Stimulated activated memory B cell treated with anti-CD40 and anti-IgM and Interleukin-4, amounts not matched to agents 10 μg/mL and 1 μg/mL and 100 μg/mL, for 72 hours (primary cell): ENCODE data around the gene DNAI1.
A peak's percentile ranks its signal among the peaks of the same experiment; 100 is the strongest.
"Not testable (repeated sequence)": the region's sequence is repeated elsewhere in the genome, so short reads cannot be mapped to it uniquely, and the experiment has no call there.

ENCODE experiments used
- ATAC-seq: fragments of 150-1000 bp; cut with Tn5 transposase; 2 replicates; pipeline ENCODE4 v1.10.0; 2021
- H3K27ac Mint-ChIP-seq: one replicate; pipeline ENCODE4 v1.8.0; 2022; ENCODE audit warnings: mild to moderate bottlenecking, mixed read lengths
- H3K27me3 Mint-ChIP-seq: one replicate; pipeline ENCODE4 v1.8.0; 2022; ENCODE audit warnings: mixed read lengths
- H3K36me3 Mint-ChIP-seq: one replicate; pipeline ENCODE4 v1.8.0; 2022; ENCODE audit warnings: mixed read lengths
- H3K4me1 Mint-ChIP-seq: one replicate; pipeline ENCODE4 v1.8.0; 2022; ENCODE audit warnings: mixed read lengths
- H3K4me3 Mint-ChIP-seq: one replicate; pipeline ENCODE4 v1.8.0; 2022; ENCODE audit warnings: mild to moderate bottlenecking, moderate library complexity, mixed read lengths
- H3K9me3 Mint-ChIP-seq: one replicate; pipeline ENCODE4 v1.8.0; 2022; ENCODE audit warnings: mixed read lengths

DNAI1 gene

DNA sequence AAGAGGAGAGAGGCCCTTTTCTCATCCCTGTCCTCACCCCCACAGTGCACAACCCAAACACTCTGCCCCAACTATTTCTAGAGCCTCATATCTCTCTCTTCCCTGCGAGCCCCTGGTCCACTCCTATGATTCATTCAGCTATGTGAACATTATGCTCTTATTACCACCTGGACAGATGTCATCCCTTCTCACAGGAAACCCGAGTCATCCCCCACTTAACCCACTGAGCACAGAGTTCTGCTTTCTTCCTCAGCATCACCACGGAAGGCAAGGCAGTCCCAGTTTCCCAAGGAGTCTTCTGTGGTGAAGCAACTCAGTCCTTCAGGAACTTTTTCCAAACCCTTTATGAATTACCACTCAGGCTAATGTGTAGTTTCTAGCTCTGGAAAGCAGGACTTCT, 1.3 kb downstream of the DNAI1 start:
- Mint-ChIP-seq H3K27me3 (peaks cover 9% of the 10 kb centered on the region), H3K4me3 (no peak overlapping the region), H3K9me3 (no peaks in the 10 kb centered on the region), H3K27ac (no peak overlapping the region), H3K36me3 (no peaks in the 10 kb centered on the region), H3K4me1 (peaks cover 31% of the 10 kb centered on the region)
- no peak for ATAC-seq

DNA sequence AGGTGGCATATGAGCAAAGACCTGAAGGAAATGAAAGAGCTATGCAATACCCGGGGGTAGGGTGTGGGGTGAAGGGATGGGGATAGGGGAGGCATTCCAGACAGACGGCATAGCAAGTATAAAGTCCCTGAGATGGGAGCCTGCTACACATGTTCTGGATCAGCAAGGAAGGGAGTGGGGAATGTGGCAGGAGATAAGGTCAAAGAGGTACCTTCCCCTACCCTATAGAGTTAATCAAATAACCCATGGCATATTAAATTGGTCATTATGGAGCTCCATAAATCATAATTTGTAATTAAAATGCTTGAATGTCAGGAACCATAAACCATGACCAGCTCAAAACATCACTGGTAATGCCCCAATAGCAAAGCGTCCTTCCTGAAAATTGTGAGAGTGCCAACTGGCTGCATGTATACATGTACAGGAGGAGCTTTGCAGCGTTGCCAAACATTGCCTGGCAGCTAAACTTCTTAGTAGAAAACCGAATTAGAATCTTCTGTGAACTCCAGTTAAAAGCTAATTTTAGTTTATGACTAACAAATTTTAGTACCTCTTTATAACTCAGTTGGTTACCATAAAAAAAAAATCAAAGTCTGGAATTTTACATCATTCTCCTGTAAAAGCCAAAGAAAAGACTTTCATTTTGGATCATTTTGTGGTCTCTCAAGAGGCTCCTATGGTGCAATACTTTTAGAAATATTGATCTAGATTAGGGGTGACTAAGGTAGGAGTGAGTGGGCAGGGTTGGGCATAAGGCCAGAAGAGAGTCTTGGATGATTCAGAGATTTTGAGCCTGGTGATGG, 4.7 kb downstream of the DNAI1 start:
- peaks cover 17% of the 10 kb centered on the region for H3K4me1 Mint-ChIP-seq
- peaks cover 9% of the 10 kb centered on the region for H3K27me3 Mint-ChIP-seq
- H3K4me3 Mint-ChIP-seq, result no peak overlapping the region
- H3K9me3 Mint-ChIP-seq, result no peaks in the 10 kb centered on the region
- no peak overlapping the region for H3K27ac Mint-ChIP-seq
- no peaks in the 10 kb centered on the region for H3K36me3 Mint-ChIP-seq
- ATAC-seq, result no peak

- Mint-ChIP-seq H3K27me3 (peaks cover 9% of the 10 kb centered on the region), H3K27ac (no peak overlapping the region), H3K36me3 (no peaks in the 10 kb centered on the region), H3K4me3 (no peak overlapping the region), H3K4me1 (peaks cover 14% of the 10 kb centered on the region), H3K9me3 (no peaks in the 10 kb centered on the region)
- ATAC-seq, result no peak
These were observed 5.3 kb downstream of the DNAI1 start for GRCh38 chr9:34463901-34464232.

- ATAC-seq, result no peak
- no peak overlapping the region for H3K4me3 Mint-ChIP-seq
- peaks cover 6% of the 10 kb centered on the region for H3K4me1 Mint-ChIP-seq
- H3K36me3 Mint-ChIP-seq, result no peaks in the 10 kb centered on the region
- peaks cover 2% of the 10 kb centered on the region for H3K27me3 Mint-ChIP-seq
- H3K27ac Mint-ChIP-seq, result no peak overlapping the region
- no peaks in the 10 kb centered on the region for H3K9me3 Mint-ChIP-seq
These were observed 6.0 kb downstream of the DNAI1 start for GRCh38 chr9:34464571-34464970.

DNA sequence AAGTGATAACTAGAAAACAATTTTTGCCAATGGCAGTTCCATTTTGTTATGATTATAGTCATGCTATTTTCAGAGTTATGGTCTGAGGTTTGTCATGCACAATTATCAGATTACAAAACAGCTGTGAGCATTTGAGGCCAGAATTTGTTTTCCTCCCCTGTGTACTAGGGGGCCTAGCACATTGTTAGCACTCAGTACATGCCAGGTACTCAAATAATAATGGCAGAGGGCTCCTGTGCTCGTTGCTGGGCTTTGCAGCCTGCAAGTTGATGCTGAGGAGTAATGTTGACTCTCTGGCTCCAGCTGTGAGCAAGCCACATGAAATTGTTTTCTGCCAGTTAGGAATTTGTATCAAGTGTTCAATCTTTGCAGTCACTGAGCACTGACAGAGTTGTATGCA, 6.9 kb downstream of the DNAI1 start:
- H3K9me3 Mint-ChIP-seq, result no peaks in the 10 kb centered on the region
- no peak overlapping the region for H3K4me3 Mint-ChIP-seq
- no peaks in the 10 kb centered on the region for H3K4me1 Mint-ChIP-seq
- no peak overlapping the region for H3K27ac Mint-ChIP-seq
- no peaks in the 10 kb centered on the region for H3K27me3 Mint-ChIP-seq
- H3K36me3 Mint-ChIP-seq, result no peaks in the 10 kb centered on the region
- no peak for ATAC-seq

GRCh38 chr9:34475097-34475496, 16.5 kb downstream of the DNAI1 start:
- H3K27ac Mint-ChIP-seq, result no peak overlapping the region

GRCh38 chr9:34477541-34477940, 18.9 kb downstream of the DNAI1 start:
- no peaks in the 10 kb centered on the region for H3K4me1 Mint-ChIP-seq
- peaks cover 20% of the 10 kb centered on the region for H3K27me3 Mint-ChIP-seq
- H3K9me3 Mint-ChIP-seq, result no peaks in the 10 kb centered on the region
- no peak overlapping the region for H3K27ac Mint-ChIP-seq
- no peak overlapping the region for H3K4me3 Mint-ChIP-seq
- no peaks in the 10 kb centered on the region for H3K36me3 Mint-ChIP-seq
- ATAC-seq, result no peak

More at GRCh38 chr9:34475097-34475496, 16.5 kb downstream of the DNAI1 start:
- Mint-ChIP-seq H3K4me3 (no peak overlapping the region), H3K4me1 (no peaks in the 10 kb centered on the region), H3K36me3 (no peaks in the 10 kb centered on the region), H3K9me3 (no peaks in the 10 kb centered on the region), H3K27me3 (peaks cover 20% of the 10 kb centered on the region)
- ATAC-seq, result no peak

DNA sequence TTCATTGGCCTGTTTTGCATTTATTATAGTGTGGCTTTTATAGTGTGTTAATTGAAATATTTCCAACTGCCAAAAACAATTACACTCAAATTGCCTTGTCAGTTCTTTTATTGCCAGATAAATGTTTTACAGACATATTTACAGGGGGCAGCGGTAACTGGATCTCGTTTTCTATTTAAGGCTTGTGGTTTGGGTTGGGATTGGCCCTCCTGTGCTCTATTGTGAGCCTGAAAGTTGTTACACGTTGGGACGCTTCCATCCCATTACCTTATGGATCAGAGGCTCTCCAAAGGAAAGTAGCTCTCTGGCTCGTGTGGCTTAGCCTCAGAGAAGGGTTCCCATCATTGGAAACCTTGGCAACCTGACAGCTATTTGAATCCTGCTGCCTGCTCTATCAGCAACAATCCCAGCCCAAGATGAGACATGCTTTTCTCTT, 20.8 kb downstream of the DNAI1 start:
- Mint-ChIP-seq H3K27me3 (peaks cover 20% of the 10 kb centered on the region), H3K4me1 (no peaks in the 10 kb centered on the region), H3K36me3 (no peaks in the 10 kb centered on the region), H3K27ac (no peak overlapping the region), H3K4me3 (no peak overlapping the region), H3K9me3 (no peaks in the 10 kb centered on the region)
- ATAC-seq, result no peak

GRCh38 chr9:34481620-34482019, 23.0 kb downstream of the DNAI1 start:
- H3K4me3 Mint-ChIP-seq, H3K9me3 Mint-ChIP-seq, H3K27ac Mint-ChIP-seq, H3K4me1 Mint-ChIP-seq, H3K36me3 Mint-ChIP-seq, ATAC-seq: not testable (repeated sequence)
- H3K27me3 Mint-ChIP-seq, result peaks cover 13% of the 10 kb centered on the region

DNA sequence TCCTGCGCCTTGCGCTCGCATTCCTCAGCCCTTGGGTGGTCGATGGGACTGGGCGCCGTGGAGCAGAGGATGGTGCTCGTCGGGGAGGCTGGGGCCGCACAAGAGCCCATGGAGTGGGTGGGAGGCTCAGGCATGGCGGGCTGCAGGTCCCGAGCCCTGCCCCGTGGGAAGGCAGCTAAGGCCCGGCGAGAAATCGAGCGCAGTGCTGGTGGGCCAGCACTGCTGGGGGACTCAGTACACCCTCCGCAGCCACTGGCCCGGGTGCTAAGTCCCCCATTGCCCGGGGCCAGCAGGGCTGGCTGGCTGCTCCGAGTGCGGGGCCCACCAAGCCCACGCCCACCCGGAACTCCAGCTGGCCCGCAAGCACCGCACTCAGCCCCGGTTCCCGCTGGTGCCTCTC, 24.1 kb downstream of the DNAI1 start:
- H3K9me3 Mint-ChIP-seq, H3K36me3 Mint-ChIP-seq, H3K4me3 Mint-ChIP-seq, H3K4me1 Mint-ChIP-seq, H3K27ac Mint-ChIP-seq, H3K27me3 Mint-ChIP-seq, ATAC-seq: not testable (repeated sequence)

- no peak for ATAC-seq
- Mint-ChIP-seq H3K4me3 (no peak overlapping the region), H3K27ac (no peak overlapping the region), H3K36me3 (no peaks in the 10 kb centered on the region), H3K4me1 (peaks cover 7% of the 10 kb centered on the region), H3K27me3 (peaks cover 23% of the 10 kb centered on the region), H3K9me3 (no peaks in the 10 kb centered on the region)
These were observed 26.1 kb downstream of the DNAI1 start for GRCh38 chr9:34484678-34485077.

GRCh38 chr9:34485822-34486221, 27.2 kb downstream of the DNAI1 start:
- no peaks in the 10 kb centered on the region for H3K36me3 Mint-ChIP-seq
- ATAC-seq, result no peak
- H3K27me3 Mint-ChIP-seq, result peaks cover 35% of the 10 kb centered on the region
- H3K4me3 Mint-ChIP-seq, result no peak overlapping the region
- no peak overlapping the region for H3K27ac Mint-ChIP-seq
- no peaks in the 10 kb centered on the region for H3K9me3 Mint-ChIP-seq
- H3K4me1 Mint-ChIP-seq, result peaks cover 7% of the 10 kb centered on the region

DNA sequence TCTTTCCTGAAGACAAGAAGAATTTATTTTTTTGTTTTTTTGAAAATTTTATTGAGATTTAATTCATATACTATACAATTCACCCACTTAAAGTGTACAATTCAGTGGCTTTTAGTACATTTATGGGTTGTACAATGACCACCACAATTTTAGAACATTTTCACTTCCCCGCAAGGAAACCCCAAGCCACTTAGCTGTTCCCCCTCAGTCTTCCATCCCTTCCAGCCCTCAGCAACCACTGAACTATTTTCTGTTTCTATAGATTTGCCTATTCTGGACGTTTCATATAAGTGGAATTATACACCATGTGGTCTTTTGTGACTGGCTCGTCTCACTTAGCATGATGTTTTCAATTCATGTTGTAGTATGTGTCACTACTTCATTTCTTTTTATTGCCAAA, 28.0 kb downstream of the DNAI1 start:
- Mint-ChIP-seq H3K27me3 (peaks cover 42% of the 10 kb centered on the region), H3K27ac (no peak overlapping the region), H3K4me1 (peaks cover 7% of the 10 kb centered on the region), H3K9me3 (no peaks in the 10 kb centered on the region), H3K36me3 (no peaks in the 10 kb centered on the region), H3K4me3 (no peak overlapping the region)
- peak; percentile 56 for ATAC-seq

DNA sequence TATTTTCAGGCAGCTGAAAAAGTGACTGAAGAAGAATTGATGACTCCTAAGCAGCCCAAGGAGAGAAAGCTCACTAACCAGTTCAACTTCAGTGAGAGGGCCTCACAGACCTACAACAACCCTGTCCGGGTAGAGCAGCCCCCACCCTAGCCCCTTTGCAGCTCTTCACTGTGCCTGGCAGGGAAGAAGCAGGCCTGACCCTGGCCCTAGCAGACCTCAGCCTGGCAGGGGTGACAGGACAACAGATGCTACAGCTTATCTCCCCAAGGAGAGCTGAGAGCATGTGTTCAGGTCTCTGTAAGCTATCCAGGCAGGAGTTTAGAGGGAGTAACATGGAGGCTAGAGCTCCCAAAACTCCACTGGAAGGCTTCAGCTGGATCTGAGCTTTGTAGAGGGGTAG, 31.8 kb downstream of the DNAI1 start:
- no peak for ATAC-seq

GRCh38 chr9:34490760-34491159, 32.2 kb downstream of the DNAI1 start:
- Mint-ChIP-seq H3K36me3 (no peaks in the 10 kb centered on the region), H3K27ac (no peak overlapping the region), H3K27me3 (peaks cover 69% of the 10 kb centered on the region), H3K4me1 (peaks cover 7% of the 10 kb centered on the region), H3K4me3 (no peak overlapping the region), H3K9me3 (no peaks in the 10 kb centered on the region)
- peak; percentile 5 for ATAC-seq

More for the DNA sequence above, 31.8 kb downstream of the DNAI1 start:
- H3K36me3 Mint-ChIP-seq, result no peaks in the 10 kb centered on the region
- H3K4me3 Mint-ChIP-seq, result no peak overlapping the region
- H3K27me3 Mint-ChIP-seq, result peaks cover 69% of the 10 kb centered on the region
- H3K27ac Mint-ChIP-seq, result no peak overlapping the region
- peaks cover 7% of the 10 kb centered on the region for H3K4me1 Mint-ChIP-seq
- no peaks in the 10 kb centered on the region for H3K9me3 Mint-ChIP-seq

GRCh38 chr9:34491596-34491995, 33.0 kb downstream of the DNAI1 start:
- peaks cover 3% of the 10 kb centered on the region for H3K4me1 Mint-ChIP-seq
- no peaks in the 10 kb centered on the region for H3K36me3 Mint-ChIP-seq
- no peak for ATAC-seq
- no peaks in the 10 kb centered on the region for H3K9me3 Mint-ChIP-seq
- no peak overlapping the region for H3K4me3 Mint-ChIP-seq
- no peak overlapping the region for H3K27ac Mint-ChIP-seq
- H3K27me3 Mint-ChIP-seq, result peaks cover 69% of the 10 kb centered on the region
